H1 (cell line): ENCODE results near the gene CFAP100. TPM values are rescaled to one million over a fixed set of nuclear protein-coding genes. Genes with fewer than 3 reads are reported as not detected.

Source experiments
- CTCF ChIA-PET: fragments of 300-600 bp; sonication (Branson Sonifier 250); formaldehyde crosslinking; loops from one replicate; lab custom pipeline; 2021; ENCODE audit not compliant: partially characterized antibody; lab: Charles Lee
- POLR2A ChIA-PET: fragments of 300-600 bp; sonication (Branson Sonifier 250); formaldehyde crosslinking; loops from one replicate; lab custom pipeline; 2021; ENCODE audit warnings: inconsistent platforms; ENCODE audit not compliant: partially characterized antibody; lab: Charles Lee
- DNase-seq, 2 experiments: peaks; one replicate each; pipeline versions ENCODE4 v3.0.0 to v3.0.0-alpha.2; 2010 to 2022; ENCODE audit warnings: low spot score in 2 of 2, low read depth in 1 of 2, mixed read lengths in 1 of 2
- FAIRE-seq: peaks from 2 replicates; lab custom pipeline; 2011; peaks lifted over from hg19 to GRCh38; lab: Jason Lieb, UNC
- H2AFZ ChIP-seq: 2 replicates; pipeline ENCODE4 v1.8.1; 2012; ENCODE audit warnings: low read length, inconsistent platforms
- H2AK5ac ChIP-seq: 2 replicates; pipeline ENCODE4 v1.6.1; 2013; ENCODE audit warnings: low read depth, low read length
- H2BK120ac ChIP-seq: replicated peaks from 2 replicates; pipeline ENCODE3; 2013; ENCODE audit warnings: low read depth, low read length, inconsistent platforms
- H2BK12ac ChIP-seq: 2 replicates; pipeline ENCODE4 v1.6.1; 2013; ENCODE audit warnings: low read depth, low read length
- H2BK15ac ChIP-seq: 2 replicates; pipeline ENCODE4 v1.6.1; 2013; ENCODE audit warnings: low read length
- H2BK20ac ChIP-seq: 2 replicates; pipeline ENCODE4 v1.6.1; 2013; ENCODE audit warnings: low read length
- H2BK5ac ChIP-seq: 2 replicates; pipeline ENCODE4 v1.6.1; 2013; ENCODE audit warnings: low read depth, low read length
- H3K14ac ChIP-seq: 2 replicates; pipeline ENCODE4 v1.6.1; 2013; ENCODE audit warnings: inconsistent platforms; ENCODE audit not compliant: insufficient read length
- H3K18ac ChIP-seq: 2 replicates; pipeline ENCODE4 v1.6.1; 2013; ENCODE audit warnings: low read length; ENCODE audit errors: extremely low read depth
- H3K23ac ChIP-seq: 2 replicates; pipeline ENCODE4 v1.6.1; 2013; ENCODE audit warnings: inconsistent platforms; ENCODE audit not compliant: insufficient read length
- H3K23me2 ChIP-seq: 2 replicates; pipeline ENCODE4 v1.6.1; 2013; ENCODE audit warnings: low read depth, low read length
- H3K27ac ChIP-seq: 2 replicates; pipeline ENCODE4 v1.6.1; 2011; ENCODE audit warnings: low read depth, low read length, inconsistent platforms
- H3K27me3 ChIP-seq, 4 experiments: replicated peaks in 1 of 4; 1 replicate in 1 of 4; 2 replicates in 3 of 4; pipeline versions ENCODE4 v1.6.1 to v1.8.1; 2011 to 2013; ENCODE audit warnings: low read length in 3 of 4, mild to moderate bottlenecking in 3 of 4, inconsistent platforms in 2 of 4, mixed read lengths in 2 of 4, moderate library complexity in 1 of 4; ENCODE audit not compliant: control insufficient read depth in 3 of 4, insufficient read depth in 3 of 4; ENCODE audit errors: extremely low read depth in 1 of 4
- H3K36me3 ChIP-seq, 4 experiments: 2 replicates each; pipeline versions ENCODE4 v1.6.1 to v1.8.1; 2011 to 2013; ENCODE audit warnings: mild to moderate bottlenecking in 4 of 4, low read length in 3 of 4, moderate library complexity in 2 of 4, control low read depth in 1 of 4, inconsistent platforms in 1 of 4; ENCODE audit not compliant: insufficient read depth in 4 of 4, control insufficient read depth in 2 of 4
- H3K4ac ChIP-seq: replicated peaks from 2 replicates; pipeline ENCODE3; 2013; ENCODE audit warnings: low read length, low read depth, mixed read lengths, inconsistent platforms; ENCODE audit not compliant: insufficient read length
- H3K4me1 ChIP-seq, 4 experiments: replicated peaks in 1 of 4; 1 replicate in 1 of 4; 2 replicates in 3 of 4; pipeline versions ENCODE4 v1.6.1 to v1.8.1; 2011 to 2013; ENCODE audit warnings: low read length in 3 of 4, inconsistent platforms in 2 of 4, mixed read lengths in 1 of 4; ENCODE audit not compliant: insufficient read depth in 4 of 4, control insufficient read depth in 3 of 4
- H3K4me2 ChIP-seq, 2 experiments: 2 replicates each; pipeline versions ENCODE4 v1.6.1 to v1.8.1; 2011 to 2013; ENCODE audit warnings: low read depth in 2 of 2, low read length in 2 of 2, control low read depth in 1 of 2, inconsistent platforms in 1 of 2, mild to moderate bottlenecking in 1 of 2; ENCODE audit not compliant: insufficient read depth in 1 of 2
- H3K4me3 ChIP-seq, 4 experiments: fragments of 200-600, 300-600 bp in 1 of 4; sonication (generic), shearing (Covaris generic), sonication (Bioruptor Twin) in 1 of 4; 2 replicates each; pipeline versions ENCODE4 v1.5.1 to v1.8.1; 2011 to 2016; ENCODE audit warnings: low read length in 4 of 4, low read depth in 3 of 4, control low read depth in 2 of 4, inconsistent platforms in 2 of 4, mild to moderate bottlenecking in 2 of 4, mixed read lengths in 1 of 4, moderate library complexity in 1 of 4; ENCODE audit not compliant: insufficient read depth in 2 of 4; ENCODE audit errors: extremely low read depth in 1 of 4
- H3K56ac ChIP-seq: replicated peaks from 2 replicates; pipeline ENCODE3; 2013; ENCODE audit warnings: low read depth, mild to moderate bottlenecking, mixed read lengths, low read length, inconsistent platforms; ENCODE audit not compliant: insufficient read length
- H3K79me1 ChIP-seq: 2 replicates; pipeline ENCODE4 v1.6.1; 2013; ENCODE audit warnings: low read depth, low read length, control low read depth
- H3K79me2 ChIP-seq, 2 experiments: 2 replicates each; pipeline versions ENCODE4 v1.6.1 to v1.8.1; 2012 to 2013; ENCODE audit warnings: low read length in 2 of 2, mild to moderate bottlenecking in 2 of 2, inconsistent platforms in 1 of 2; ENCODE audit not compliant: insufficient read depth in 2 of 2, control insufficient read depth in 1 of 2
- H3K9ac ChIP-seq, 4 experiments: replicated peaks in 1 of 4; 1 replicate in 1 of 4; 2 replicates in 3 of 4; pipeline versions ENCODE4 v1.6.1 to v1.8.1; 2011 to 2013; ENCODE audit warnings: low read depth in 3 of 4, low read length in 3 of 4, control low read depth in 2 of 4, mild to moderate bottlenecking in 2 of 4, moderate library complexity in 2 of 4, inconsistent platforms in 1 of 4; ENCODE audit errors: extremely low read depth in 1 of 4
- H3K9me3 ChIP-seq, 2 experiments: 2 replicates each; pipeline versions ENCODE4 v1.6.1 to v1.8.1; 2012 to 2013; ENCODE audit warnings: mild to moderate bottlenecking in 2 of 2, moderate library complexity in 2 of 2, control low read depth in 1 of 2, inconsistent platforms in 1 of 2, low read depth in 1 of 2, low read length in 1 of 2, mixed read lengths in 1 of 2; ENCODE audit not compliant: insufficient read depth in 2 of 2
- H4K20me1 ChIP-seq, 2 experiments: replicated peaks in 1 of 2; 2 replicates each; pipeline versions ENCODE3 to v1.8.1; 2011 to 2013; ENCODE audit warnings: inconsistent platforms in 2 of 2, low read length in 2 of 2, mild to moderate bottlenecking in 1 of 2; ENCODE audit not compliant: insufficient read depth in 2 of 2, control insufficient read depth in 1 of 2
- H4K5ac ChIP-seq: 2 replicates; pipeline ENCODE4 v1.6.1; 2013; ENCODE audit warnings: low read length, low read depth, mixed read lengths, inconsistent platforms; ENCODE audit not compliant: insufficient read length
- H4K8ac ChIP-seq: 2 replicates; pipeline ENCODE4 v1.8.0; 2013; ENCODE audit warnings: mild to moderate bottlenecking, moderate library complexity, low read length, inconsistent platforms; ENCODE audit not compliant: insufficient read depth; ENCODE audit errors: extremely low read depth
- H4K91ac ChIP-seq: replicated peaks from 2 replicates; pipeline ENCODE3; 2013; ENCODE audit warnings: low read length, mixed read lengths, inconsistent platforms; ENCODE audit not compliant: insufficient read length
- ASH2L ChIP-seq: fragments of 200-600, 300-600 bp; sonication (generic); IDR thresholded peaks from one replicate; pipeline ENCODE4 v1.7.1; 2017; ENCODE audit warnings: low read length
- CEBPB ChIP-seq: IDR thresholded peaks from 2 replicates; pipeline ENCODE4 v1.6.1; 2012; ENCODE audit warnings: low read depth, low read length
- EP300 ChIP-seq, 2 experiments: IDR thresholded peaks; 1 replicate in 1 of 2; 2 replicates in 1 of 2; pipeline ENCODE4 v1.6.1; 2011 to 2012; ENCODE audit warnings: low read depth in 2 of 2, low read length in 2 of 2, mild to moderate bottlenecking in 2 of 2, borderline replicate concordance in 1 of 2, inconsistent platforms in 1 of 2, moderate library complexity in 1 of 2
- EZH2 ChIP-seq: fragments of 200-600 bp; sonication (generic); IDR thresholded peaks from 2 replicates; pipeline ENCODE4 v1.7.1; 2012; ENCODE audit warnings: low read depth, mild to moderate bottlenecking, moderate library complexity, low read length, inconsistent platforms; ENCODE audit not compliant: severe bottlenecking
- GABPA ChIP-seq: IDR thresholded peaks from 2 replicates; pipeline ENCODE4 v1.6.1; 2011; ENCODE audit warnings: mild to moderate bottlenecking, low read length, moderate library complexity, borderline replicate concordance; ENCODE audit not compliant: insufficient read depth
- GTF2F1 ChIP-seq: IDR thresholded peaks from 2 replicates; pipeline ENCODE4 v1.6.1; 2012; ENCODE audit warnings: low read depth, low read length, improper control_type of control experiment, borderline replicate concordance
- HDAC2 ChIP-seq, 2 experiments: fragments of 300-600 bp in 1 of 2; sonication (generic) in 1 of 2; IDR thresholded peaks; 2 replicates each; pipeline ENCODE4 v1.6.1; 2011 to 2012; ENCODE audit warnings: low read depth in 2 of 2, low read length in 2 of 2, mild to moderate bottlenecking in 2 of 2, moderate library complexity in 2 of 2, borderline replicate concordance in 1 of 2, inconsistent platforms in 1 of 2
- MAFK ChIP-seq: IDR thresholded peaks from 2 replicates; pipeline ENCODE4 v1.6.1; 2012; ENCODE audit warnings: low read depth, mild to moderate bottlenecking, improper control_type of control experiment, low read length
- PHF8 ChIP-seq: fragments of 200-600 bp; sonication (generic); conservative IDR thresholded peaks from 2 replicates; pipeline ENCODE4 v1.7.1; 2012; ENCODE audit warnings: low read depth, mild to moderate bottlenecking, inconsistent platforms, low read length, moderate library complexity
- RFX5 ChIP-seq: IDR thresholded peaks from 2 replicates; pipeline ENCODE4 v1.6.1; 2011; ENCODE audit warnings: low read depth, low read length, improper control_type of control experiment, borderline replicate concordance
- WGBS, 2 experiments: shearing (Covaris generic) in 1 of 2; methylation state at CpG; one replicate each; pipeline versions ENCODE4 v1.1.6 to v1.1.7; 2013 to 2015; ENCODE audit warnings: low lambda C conversion rate in 2 of 2, mixed read lengths in 2 of 2, inconsistent platforms in 1 of 2, low coverage in 1 of 2, missing lambda C conversion rate in 1 of 2; ENCODE audit not compliant: insufficient replicate concordance in 2 of 2, insufficient coverage in 1 of 2, insufficient read length in 1 of 2; ENCODE audit errors: extremely low coverage in 1 of 2, missing lambda C conversion rate in 1 of 2; 5-methylcytosine and 5-hydroxymethylcytosine counted together
- polyA plus RNA-seq, 7 experiments: library from polyadenylated mRNA; depleted of rRNA in 3 of 7; stranded (reverse) in 5 of 7; unstranded in 2 of 7; fragments of >200 nt in 5 of 7; fragments of 200-250 nt in 2 of 7; gene quantifications; 1 replicate in 5 of 7; 2 replicates in 1 of 7; 4 replicates in 1 of 7; pipeline versions ENCODE4 v1.2.1 to v1.2.3, GENCODE V29; 2011 to 2013; ENCODE audit warnings: missing spikeins in 2 of 7, mixed read lengths in 2 of 7
- total RNA-seq: library from RNA; stranded (reverse); fragmentation: NEBNext Ultra II Directional; extraction: Animal tissue kit (Norgen Biotek cat#: 25700); gene quantifications from 2 replicates; pipeline ENCODE4 v1.2.1, GENCODE V29; 2021

CFAP100 gene
- total and polyA plus RNA-seq, 2 of the 8 experiments (the other 6 are each of a cell fraction or from before 2014, with no cell fraction given), result 0.17 TPM; not detected in 1

DNA sequence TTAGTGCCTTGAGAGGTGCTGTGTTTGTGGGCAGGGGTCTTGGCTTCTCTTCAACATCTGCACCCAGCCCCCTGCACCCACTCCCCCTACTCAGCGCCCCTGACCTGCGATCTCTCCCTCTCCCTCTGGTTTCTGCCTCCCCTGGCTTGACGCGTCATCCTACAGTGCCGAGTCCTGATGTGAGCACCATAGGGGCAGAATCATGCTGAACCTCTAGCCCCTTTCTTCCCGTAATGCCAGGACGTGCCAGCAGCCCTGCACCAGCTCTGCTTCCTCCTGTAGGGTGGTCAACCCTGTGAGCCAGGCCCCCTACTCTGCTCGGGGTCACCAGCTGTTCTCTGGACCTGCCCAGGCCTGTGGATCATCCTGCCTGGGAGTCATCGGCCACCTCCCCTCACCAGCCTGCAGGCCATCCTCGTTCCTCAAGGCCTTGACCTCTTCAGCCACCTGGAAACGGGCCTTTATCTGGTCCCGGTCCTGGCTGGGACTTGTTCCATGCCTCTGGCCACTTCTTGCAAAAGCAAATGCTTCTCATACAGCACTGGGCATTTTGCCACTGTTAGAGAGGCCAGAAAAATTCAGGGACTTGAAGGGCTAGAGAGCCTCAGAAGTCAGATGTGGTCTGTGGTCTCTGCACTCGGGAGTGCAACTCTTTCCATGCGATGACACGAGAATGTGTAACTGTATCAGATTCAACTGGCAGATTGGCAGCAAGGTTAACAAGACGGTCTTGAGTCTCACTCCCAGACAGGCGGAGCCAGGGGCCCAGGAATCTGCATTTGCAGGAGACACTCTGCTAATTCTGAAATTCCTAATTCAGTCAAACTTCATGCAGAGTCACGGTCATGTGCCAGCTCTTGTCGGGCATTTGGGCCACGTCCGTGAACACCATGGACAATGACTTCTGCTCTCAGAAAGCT is 20.8 kb upstream of the CFAP100 start:
- Histone ChIP-seq H2AK5ac (no peak overlapping the region), H2BK20ac (no peak overlapping the region), H3K36me3 (no peaks in the 10 kb centered on the region), H3K56ac (no peak overlapping the region), H4K91ac (no peak overlapping the region), H3K4me3 (no peak overlapping the region), H3K9me3 (peaks cover 1 to 4% of the 10 kb centered on the region in 2 experiments; a peak in 1 of 4 replicates), H3K4me1 (peaks cover 0 to 2% (median 0%) of the 10 kb centered on the region in 4 experiments; a peak in 1 of 7 replicates), H3K79me2 (no peaks in the 10 kb centered on the region), H3K27ac (no peak overlapping the region), H3K4me2 (no peak overlapping the region), H3K18ac (no peak overlapping the region), H3K79me1 (no peaks in the 10 kb centered on the region), H4K8ac (no peak overlapping the region), H3K27me3 (no peaks in the 10 kb centered on the region), H3K14ac (no peak overlapping the region), H2AFZ (no peak overlapping the region), H4K20me1 (no peaks in the 10 kb centered on the region), H2BK15ac (peak overlapping the region; percentile 18; the same call in 1 of the 2 replicates), H2BK5ac (no peak overlapping the region), H3K23me2 (no peaks in the 10 kb centered on the region), H3K23ac (no peak overlapping the region), H3K9ac (no peak overlapping the region), H2BK12ac (no peak overlapping the region), H2BK120ac (no peak overlapping the region), H4K5ac (no peak overlapping the region), H3K4ac (no peak overlapping the region)
- FAIRE-seq, result no peak
- POLR2A ChIA-PET, result interaction anchor here (0.7 kb wide), 1 partner anchor 219 kb away, joined by 4 read pairs; no protein-coding TSS in a partner anchor
- CTCF ChIA-PET, result interaction anchor here (0.6 to 2.1 kb wide), 4 partner anchors 10 to 55 kb away, joined by 3 to 5 read pairs (median 5); no protein-coding TSS in a partner anchor
- 91% methylated on average over 21 of the region's 21 CpGs; no CpG with 5 or more reads in 1 of the 2 experiments for WGBS, 2 experiments
- TF ChIP-seq ASH2L, result no peak
- no peak for TF ChIP-seq GTF2F1
- no peak for TF ChIP-seq CEBPB
- no peak for TF ChIP-seq HDAC2 (IDR thresholded peaks at IDR 0.05; ENCODE audit: borderline replicate concordance in 1 of 2, low read depth in 2 of 2, low read length in 2 of 2)
- TF ChIP-seq PHF8, result no peak
- no peak for TF ChIP-seq EP300 (IDR thresholded peaks at IDR 0.05; ENCODE audit: borderline replicate concordance in 1 of 2, low read depth in 2 of 2, low read length in 2 of 2)
- TF ChIP-seq EZH2, result no peak
- TF ChIP-seq RFX5, result no peak
- no peak for TF ChIP-seq GABPA
- TF ChIP-seq MAFK, result no peak
- no peak for DNase-seq
